H1 (cell line): ENCODE measurements around the gene APOA4. TPM values are rescaled to one million over a fixed set of nuclear protein-coding genes. Genes with fewer than 3 reads are reported as not detected.

ENCODE experiments used
- CTCF ChIA-PET: fragments of 300-600 bp; sonication (Branson Sonifier 250); formaldehyde crosslinking; loops from one replicate; lab custom pipeline; 2021; ENCODE audit not compliant: partially characterized antibody; lab: Charles Lee
- POLR2A ChIA-PET: fragments of 300-600 bp; sonication (Branson Sonifier 250); formaldehyde crosslinking; loops from one replicate; lab custom pipeline; 2021; ENCODE audit warnings: inconsistent platforms; ENCODE audit not compliant: partially characterized antibody; lab: Charles Lee
- DNase-seq, 2 experiments: peaks; one replicate each; pipeline versions ENCODE4 v3.0.0 to v3.0.0-alpha.2; 2010 to 2022; ENCODE audit warnings: low spot score in 2 of 2, low read depth in 1 of 2, mixed read lengths in 1 of 2
- FAIRE-seq: peaks from 2 replicates; lab custom pipeline; 2011; peaks lifted over from hg19 to GRCh38; lab: Jason Lieb, UNC
- H2AFZ ChIP-seq: 2 replicates; pipeline ENCODE4 v1.8.1; 2012; ENCODE audit warnings: low read length, inconsistent platforms
- H2AK5ac ChIP-seq: 2 replicates; pipeline ENCODE4 v1.6.1; 2013; ENCODE audit warnings: low read depth, low read length
- H2BK120ac ChIP-seq: replicated peaks from 2 replicates; pipeline ENCODE3; 2013; ENCODE audit warnings: low read depth, low read length, inconsistent platforms
- H2BK12ac ChIP-seq: 2 replicates; pipeline ENCODE4 v1.6.1; 2013; ENCODE audit warnings: low read depth, low read length
- H2BK15ac ChIP-seq: 2 replicates; pipeline ENCODE4 v1.6.1; 2013; ENCODE audit warnings: low read length
- H2BK20ac ChIP-seq: 2 replicates; pipeline ENCODE4 v1.6.1; 2013; ENCODE audit warnings: low read length
- H2BK5ac ChIP-seq: 2 replicates; pipeline ENCODE4 v1.6.1; 2013; ENCODE audit warnings: low read depth, low read length
- H3K14ac ChIP-seq: 2 replicates; pipeline ENCODE4 v1.6.1; 2013; ENCODE audit warnings: inconsistent platforms; ENCODE audit not compliant: insufficient read length
- H3K18ac ChIP-seq: 2 replicates; pipeline ENCODE4 v1.6.1; 2013; ENCODE audit warnings: low read length; ENCODE audit errors: extremely low read depth
- H3K23ac ChIP-seq: 2 replicates; pipeline ENCODE4 v1.6.1; 2013; ENCODE audit warnings: inconsistent platforms; ENCODE audit not compliant: insufficient read length
- H3K23me2 ChIP-seq: 2 replicates; pipeline ENCODE4 v1.6.1; 2013; ENCODE audit warnings: low read depth, low read length
- H3K27ac ChIP-seq: 2 replicates; pipeline ENCODE4 v1.6.1; 2011; ENCODE audit warnings: low read depth, low read length, inconsistent platforms
- H3K27me3 ChIP-seq, 4 experiments: replicated peaks in 1 of 4; 1 replicate in 1 of 4; 2 replicates in 3 of 4; pipeline versions ENCODE4 v1.6.1 to v1.8.1; 2011 to 2013; ENCODE audit warnings: low read length in 3 of 4, mild to moderate bottlenecking in 3 of 4, inconsistent platforms in 2 of 4, mixed read lengths in 2 of 4, moderate library complexity in 1 of 4; ENCODE audit not compliant: control insufficient read depth in 3 of 4, insufficient read depth in 3 of 4; ENCODE audit errors: extremely low read depth in 1 of 4
- H3K36me3 ChIP-seq, 4 experiments: 2 replicates each; pipeline versions ENCODE4 v1.6.1 to v1.8.1; 2011 to 2013; ENCODE audit warnings: mild to moderate bottlenecking in 4 of 4, low read length in 3 of 4, moderate library complexity in 2 of 4, control low read depth in 1 of 4, inconsistent platforms in 1 of 4; ENCODE audit not compliant: insufficient read depth in 4 of 4, control insufficient read depth in 2 of 4
- H3K4ac ChIP-seq: replicated peaks from 2 replicates; pipeline ENCODE3; 2013; ENCODE audit warnings: low read length, low read depth, mixed read lengths, inconsistent platforms; ENCODE audit not compliant: insufficient read length
- H3K4me1 ChIP-seq, 4 experiments: replicated peaks in 1 of 4; 1 replicate in 1 of 4; 2 replicates in 3 of 4; pipeline versions ENCODE4 v1.6.1 to v1.8.1; 2011 to 2013; ENCODE audit warnings: low read length in 3 of 4, inconsistent platforms in 2 of 4, mixed read lengths in 1 of 4; ENCODE audit not compliant: insufficient read depth in 4 of 4, control insufficient read depth in 3 of 4
- H3K4me2 ChIP-seq, 2 experiments: 2 replicates each; pipeline versions ENCODE4 v1.6.1 to v1.8.1; 2011 to 2013; ENCODE audit warnings: low read depth in 2 of 2, low read length in 2 of 2, control low read depth in 1 of 2, inconsistent platforms in 1 of 2, mild to moderate bottlenecking in 1 of 2; ENCODE audit not compliant: insufficient read depth in 1 of 2
- H3K4me3 ChIP-seq, 4 experiments: fragments of 200-600, 300-600 bp in 1 of 4; sonication (generic), shearing (Covaris generic), sonication (Bioruptor Twin) in 1 of 4; 2 replicates each; pipeline versions ENCODE4 v1.5.1 to v1.8.1; 2011 to 2016; ENCODE audit warnings: low read length in 4 of 4, low read depth in 3 of 4, control low read depth in 2 of 4, inconsistent platforms in 2 of 4, mild to moderate bottlenecking in 2 of 4, mixed read lengths in 1 of 4, moderate library complexity in 1 of 4; ENCODE audit not compliant: insufficient read depth in 2 of 4; ENCODE audit errors: extremely low read depth in 1 of 4
- H3K56ac ChIP-seq: replicated peaks from 2 replicates; pipeline ENCODE3; 2013; ENCODE audit warnings: low read depth, mild to moderate bottlenecking, mixed read lengths, low read length, inconsistent platforms; ENCODE audit not compliant: insufficient read length
- H3K79me1 ChIP-seq: 2 replicates; pipeline ENCODE4 v1.6.1; 2013; ENCODE audit warnings: low read depth, low read length, control low read depth
- H3K79me2 ChIP-seq, 2 experiments: 2 replicates each; pipeline versions ENCODE4 v1.6.1 to v1.8.1; 2012 to 2013; ENCODE audit warnings: low read length in 2 of 2, mild to moderate bottlenecking in 2 of 2, inconsistent platforms in 1 of 2; ENCODE audit not compliant: insufficient read depth in 2 of 2, control insufficient read depth in 1 of 2
- H3K9ac ChIP-seq, 4 experiments: replicated peaks in 1 of 4; 1 replicate in 1 of 4; 2 replicates in 3 of 4; pipeline versions ENCODE4 v1.6.1 to v1.8.1; 2011 to 2013; ENCODE audit warnings: low read depth in 3 of 4, low read length in 3 of 4, control low read depth in 2 of 4, mild to moderate bottlenecking in 2 of 4, moderate library complexity in 2 of 4, inconsistent platforms in 1 of 4; ENCODE audit errors: extremely low read depth in 1 of 4
- H3K9me3 ChIP-seq, 2 experiments: 2 replicates each; pipeline versions ENCODE4 v1.6.1 to v1.8.1; 2012 to 2013; ENCODE audit warnings: mild to moderate bottlenecking in 2 of 2, moderate library complexity in 2 of 2, control low read depth in 1 of 2, inconsistent platforms in 1 of 2, low read depth in 1 of 2, low read length in 1 of 2, mixed read lengths in 1 of 2; ENCODE audit not compliant: insufficient read depth in 2 of 2
- H4K20me1 ChIP-seq, 2 experiments: replicated peaks in 1 of 2; 2 replicates each; pipeline versions ENCODE3 to v1.8.1; 2011 to 2013; ENCODE audit warnings: inconsistent platforms in 2 of 2, low read length in 2 of 2, mild to moderate bottlenecking in 1 of 2; ENCODE audit not compliant: insufficient read depth in 2 of 2, control insufficient read depth in 1 of 2
- H4K5ac ChIP-seq: 2 replicates; pipeline ENCODE4 v1.6.1; 2013; ENCODE audit warnings: low read length, low read depth, mixed read lengths, inconsistent platforms; ENCODE audit not compliant: insufficient read length
- H4K8ac ChIP-seq: 2 replicates; pipeline ENCODE4 v1.8.0; 2013; ENCODE audit warnings: mild to moderate bottlenecking, moderate library complexity, low read length, inconsistent platforms; ENCODE audit not compliant: insufficient read depth; ENCODE audit errors: extremely low read depth
- H4K91ac ChIP-seq: replicated peaks from 2 replicates; pipeline ENCODE3; 2013; ENCODE audit warnings: low read length, mixed read lengths, inconsistent platforms; ENCODE audit not compliant: insufficient read length
- BRCA1 ChIP-seq: IDR thresholded peaks from 2 replicates; pipeline ENCODE4 v1.6.1; 2012; ENCODE audit warnings: low read depth, low read length, improper control_type of control experiment
- CEBPB ChIP-seq: IDR thresholded peaks from 2 replicates; pipeline ENCODE4 v1.6.1; 2012; ENCODE audit warnings: low read depth, low read length
- HDAC2 ChIP-seq, 2 experiments: fragments of 300-600 bp in 1 of 2; sonication (generic) in 1 of 2; IDR thresholded peaks; 2 replicates each; pipeline ENCODE4 v1.6.1; 2011 to 2012; ENCODE audit warnings: low read depth in 2 of 2, low read length in 2 of 2, mild to moderate bottlenecking in 2 of 2, moderate library complexity in 2 of 2, borderline replicate concordance in 1 of 2, inconsistent platforms in 1 of 2
- POLR2AphosphoS5 ChIP-seq: IDR thresholded peaks from 2 replicates; pipeline ENCODE4 v1.6.1; 2011; ENCODE audit warnings: low read depth, low read length
- SAP30 ChIP-seq: fragments of 300-600 bp; sonication (generic); IDR thresholded peaks from 2 replicates; pipeline ENCODE4 v1.7.1; 2012; ENCODE audit warnings: low read length, moderate library complexity, mild to moderate bottlenecking, inconsistent platforms; ENCODE audit not compliant: insufficient read depth, insufficient replicate concordance
- ZNF274 ChIP-seq: IDR thresholded peaks from 2 replicates; pipeline ENCODE4 v1.7.0; 2012; ENCODE audit warnings: low read length, borderline replicate concordance; ENCODE audit errors: extremely low read depth
- WGBS, 2 experiments: shearing (Covaris generic) in 1 of 2; methylation state at CpG; one replicate each; pipeline versions ENCODE4 v1.1.6 to v1.1.7; 2013 to 2015; ENCODE audit warnings: low lambda C conversion rate in 2 of 2, mixed read lengths in 2 of 2, inconsistent platforms in 1 of 2, low coverage in 1 of 2, missing lambda C conversion rate in 1 of 2; ENCODE audit not compliant: insufficient replicate concordance in 2 of 2, insufficient coverage in 1 of 2, insufficient read length in 1 of 2; ENCODE audit errors: extremely low coverage in 1 of 2, missing lambda C conversion rate in 1 of 2; 5-methylcytosine and 5-hydroxymethylcytosine counted together
- polyA plus RNA-seq, 7 experiments: library from polyadenylated mRNA; depleted of rRNA in 3 of 7; stranded (reverse) in 5 of 7; unstranded in 2 of 7; fragments of >200 nt in 5 of 7; fragments of 200-250 nt in 2 of 7; gene quantifications; 1 replicate in 5 of 7; 2 replicates in 1 of 7; 4 replicates in 1 of 7; pipeline versions ENCODE4 v1.2.1 to v1.2.3, GENCODE V29; 2011 to 2013; ENCODE audit warnings: missing spikeins in 2 of 7, mixed read lengths in 2 of 7
- total RNA-seq: library from RNA; stranded (reverse); fragmentation: NEBNext Ultra II Directional; extraction: Animal tissue kit (Norgen Biotek cat#: 25700); gene quantifications from 2 replicates; pipeline ENCODE4 v1.2.1, GENCODE V29; 2021

APOA4 gene
- total and polyA plus RNA-seq, 2 of the 8 experiments (the other 6 are each of a cell fraction or from before 2014, with no cell fraction given) = not detected

GRCh38 chr11:116825434-116825833 is 2.3 kb upstream of the APOA4 start:
- no peak overlapping the region for H2AK5ac ChIP-seq
- ChIA-PET POLR2A (no interaction called here), CTCF (interaction anchor here (1.0 to 6.9 kb wide), 4 partner anchors 10 to 71 kb away, joined by 3 to 60 read pairs (median 30); partner anchors contain the start of genes APOA1, APOA5 and ZPR1)
- no peak overlapping the region for H3K9ac ChIP-seq
- no peak overlapping the region for H3K4me2 ChIP-seq
- H3K4me1 ChIP-seq = no peaks in the 10 kb centered on the region
- H3K56ac ChIP-seq = no peak overlapping the region
- TF ChIP-seq HDAC2 (IDR thresholded peaks at IDR 0.05; ENCODE audit: borderline replicate concordance in 1 of 2, low read depth in 2 of 2, low read length in 2 of 2) (no peak), ZNF274 (no peak), BRCA1 (no peak), CEBPB (no peak), SAP30 (no peak), POLR2AphosphoS5 (no peak)
- no peaks in the 10 kb centered on the region for H4K20me1 ChIP-seq
- H3K79me2 ChIP-seq = no peaks in the 10 kb centered on the region
- FAIRE-seq (no peak), DNase-seq (no peak)
- H3K79me1 ChIP-seq = no peaks in the 10 kb centered on the region
- no peaks in the 10 kb centered on the region for H3K9me3 ChIP-seq
- H3K4me3 ChIP-seq = no peak overlapping the region
- H4K5ac ChIP-seq = no peak overlapping the region
- no peaks in the 10 kb centered on the region for H3K23me2 ChIP-seq
- 79% methylated on average over 5 of the region's 5 CpGs; no CpG with 5 or more reads in 1 of the 2 experiments for WGBS, 2 experiments
- no peaks in the 10 kb centered on the region for H3K36me3 ChIP-seq
- H2BK120ac ChIP-seq = no peak overlapping the region
- no peak overlapping the region for H2AFZ ChIP-seq
- H2BK20ac ChIP-seq = no peak overlapping the region
- H2BK5ac ChIP-seq = no peak overlapping the region
- H4K8ac ChIP-seq = no peak overlapping the region
- no peak overlapping the region for H2BK12ac ChIP-seq
- H4K91ac ChIP-seq = no peak overlapping the region
- H2BK15ac ChIP-seq = no peak overlapping the region
- H3K23ac ChIP-seq = no peak overlapping the region
- no peak overlapping the region for H3K14ac ChIP-seq
- no peaks in the 10 kb centered on the region for H3K27me3 ChIP-seq
- no peak overlapping the region for H3K4ac ChIP-seq
- no peak overlapping the region for H3K27ac ChIP-seq
- H3K18ac ChIP-seq = no peak overlapping the region
